CD4-positive, alpha-beta T cell treated with Interferon alpha-2 for 1 hour (primary cell): ENCODE data around the gene ZFAND3.
"Not testable (repeated sequence)": the region's sequence is repeated elsewhere in the genome, so short reads cannot be mapped to it uniquely, and the experiment has no call there.

Source experiments
- DNase-seq, 2 donors: peaks; one replicate each; pipeline ENCODE4 v3.0.0-alpha.2; 2020 to 2022

The ZFAND3 gene

DNA sequence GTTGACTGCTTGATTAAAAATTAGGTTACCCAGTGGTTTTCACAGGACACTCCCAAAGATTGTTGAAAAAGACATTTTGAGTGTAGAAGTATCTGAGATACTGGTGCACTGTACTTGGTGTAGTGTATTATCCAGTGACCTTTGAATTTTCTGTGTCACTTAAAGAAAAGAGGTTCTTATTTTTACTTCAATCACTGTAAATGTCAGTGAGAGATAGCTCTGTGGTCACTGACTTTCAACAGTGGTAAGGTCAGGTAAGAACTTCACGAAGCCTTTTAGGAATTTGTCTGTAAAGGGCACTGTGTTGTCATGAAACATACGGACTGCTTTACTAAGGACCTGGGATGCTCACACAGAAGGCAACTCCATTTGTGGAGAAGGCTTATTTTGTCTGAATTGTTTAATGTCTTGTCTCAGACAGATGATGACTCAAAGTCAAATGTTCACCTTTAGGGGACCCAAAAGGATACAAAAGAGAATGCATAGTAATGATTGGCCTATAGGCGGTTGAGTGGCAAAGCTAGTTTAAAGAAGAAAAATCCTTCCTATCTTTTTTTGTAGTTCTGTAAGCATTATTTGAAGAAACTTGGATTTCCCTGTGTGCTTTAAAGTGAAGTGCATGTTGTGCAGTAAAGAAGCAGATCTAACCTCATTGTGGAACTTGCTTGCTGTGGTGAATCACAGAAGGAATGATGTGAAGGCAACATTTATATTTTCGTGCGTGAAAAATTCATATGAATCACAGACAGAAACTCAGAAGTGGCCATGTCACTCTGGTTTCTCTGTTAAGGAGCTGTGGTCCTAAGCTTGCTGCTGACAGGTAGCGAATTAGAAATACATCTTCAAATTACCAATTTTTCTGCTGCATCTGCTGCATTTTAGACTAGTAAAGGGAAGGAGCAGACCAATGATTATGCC is 47.3 kb downstream of the ZFAND3 start:
- DNase-seq, result no peak

DNA sequence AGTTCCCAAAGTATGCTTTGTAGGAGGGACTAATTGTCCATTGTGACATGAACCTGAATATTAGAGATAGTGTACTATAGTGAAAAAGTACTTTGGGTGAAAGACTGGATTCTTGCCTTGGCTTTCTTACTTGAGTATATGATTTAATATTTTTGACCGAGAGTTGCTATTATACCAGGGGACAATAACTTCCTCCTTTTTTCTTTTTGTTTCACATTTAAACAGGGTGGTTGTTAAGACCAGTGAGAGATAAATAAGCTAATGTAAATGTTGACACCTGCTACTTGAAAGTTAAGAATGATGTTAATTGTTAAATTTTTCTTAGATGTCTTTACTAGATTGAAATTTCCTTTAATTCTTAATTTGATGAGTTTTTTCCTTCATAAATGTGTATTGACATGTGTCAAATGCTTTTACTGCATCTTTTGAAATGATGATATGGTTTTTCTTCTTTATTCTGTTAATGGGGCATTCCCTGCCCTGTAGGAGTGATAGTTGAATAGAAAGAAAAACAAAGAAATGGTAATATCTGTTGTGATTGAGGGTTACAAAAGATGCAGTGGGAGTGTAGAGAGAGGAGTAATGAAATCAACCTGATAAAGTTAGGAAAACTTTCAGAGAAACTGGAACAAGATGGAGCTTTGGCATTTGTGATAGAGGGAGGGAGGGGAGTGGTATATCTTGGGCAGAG is 48.4 kb downstream of the ZFAND3 start:
- no peak for DNase-seq

- DNase-seq, result no peak
These were observed 48.9 kb downstream of the ZFAND3 start for GRCh38 chr6:37868447-37868825.

DNA sequence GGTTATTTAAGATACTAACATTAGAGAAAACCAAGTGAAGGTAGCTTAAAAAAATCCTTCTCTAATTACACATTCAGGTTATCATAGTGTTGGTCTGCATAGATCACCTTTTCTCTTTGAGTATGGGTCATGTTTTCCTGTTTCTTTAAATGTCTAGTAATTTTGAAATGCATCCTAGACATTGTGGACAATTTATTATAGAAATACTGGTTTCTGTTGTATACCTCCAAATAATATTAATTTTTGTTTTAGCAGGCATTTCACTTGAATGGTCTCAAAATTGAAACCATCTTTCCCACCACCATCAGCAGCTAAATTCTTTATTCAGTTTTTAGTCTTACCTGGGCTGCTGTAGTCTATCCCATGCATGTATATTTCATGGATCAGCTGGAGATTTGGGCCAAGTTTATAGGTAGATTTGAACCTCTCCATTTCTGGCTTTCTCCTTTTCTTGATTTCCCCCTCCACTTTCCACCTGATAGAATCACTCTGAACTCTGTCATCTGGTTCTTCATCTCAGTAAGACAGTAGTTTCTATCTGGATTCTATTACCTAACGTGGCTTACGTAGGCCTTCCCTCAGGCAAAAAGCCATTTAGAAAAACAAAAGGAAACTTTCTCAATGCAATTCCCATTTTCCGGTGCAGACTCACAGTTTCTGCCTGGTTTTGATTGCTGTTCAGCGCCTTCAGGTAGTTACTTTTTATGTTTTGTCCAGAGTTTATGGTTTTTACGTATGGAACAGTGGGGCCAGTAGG is 52.3 kb downstream of the ZFAND3 start:
- DNase-seq, result no peak

DNA sequence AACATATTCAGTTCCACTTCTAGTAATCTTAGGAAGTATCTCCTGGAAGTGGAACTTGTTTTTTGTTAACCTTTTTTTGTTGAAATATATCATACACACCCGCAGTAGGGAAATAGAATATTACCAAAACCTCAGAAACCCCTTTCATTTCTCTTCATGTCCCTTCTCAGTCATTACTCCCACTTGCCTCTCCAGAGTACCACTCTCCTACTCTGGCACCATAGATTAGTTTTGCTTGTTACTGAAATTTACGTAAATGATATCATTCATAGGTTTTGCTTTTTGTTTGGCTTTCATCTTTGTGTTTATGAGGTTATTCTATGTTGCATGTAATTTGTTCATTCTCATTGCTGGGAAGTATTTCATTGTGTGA is 52.8 kb downstream of the ZFAND3 start:
- no peak for DNase-seq

- DNase-seq, result no peak
These were observed 55.2 kb downstream of the ZFAND3 start for GRCh38 chr6:37874726-37875125.

DNA sequence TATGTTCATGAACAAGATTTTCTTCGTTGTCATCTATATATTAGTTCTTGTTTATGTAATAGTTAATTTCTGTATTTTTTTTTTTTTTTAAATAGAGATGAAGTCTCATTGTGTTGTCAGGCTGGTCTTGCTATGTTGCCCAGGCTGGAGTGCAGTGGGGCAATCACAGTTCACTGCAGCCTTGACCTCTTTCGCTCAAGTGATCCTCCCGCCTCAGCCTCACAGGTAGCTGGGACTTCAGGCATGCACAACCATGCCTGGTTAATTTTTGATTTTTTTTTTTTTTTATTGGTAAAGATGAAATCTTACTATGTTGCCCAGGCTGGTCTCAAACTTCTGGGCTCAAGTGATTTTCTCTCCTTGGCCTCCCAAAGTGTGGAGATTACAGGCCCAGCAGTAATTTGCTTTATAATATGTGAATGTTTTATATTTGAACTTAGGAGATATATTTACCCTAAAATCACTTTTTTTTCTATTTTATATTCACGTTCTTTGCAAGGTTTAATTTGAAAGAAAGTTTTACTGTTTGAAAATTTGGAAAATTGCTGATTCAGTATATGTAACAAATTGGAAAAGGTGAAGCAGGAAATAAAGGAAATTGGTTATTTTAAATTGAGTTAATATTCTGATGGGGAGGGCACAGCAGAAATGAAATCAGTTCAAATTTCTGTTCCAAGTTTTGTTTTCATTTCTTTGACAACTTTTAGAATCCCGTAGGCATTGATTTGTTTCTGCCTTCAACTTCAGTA is 56.2 kb downstream of the ZFAND3 start:
- DNase-seq, result no peak

DNA sequence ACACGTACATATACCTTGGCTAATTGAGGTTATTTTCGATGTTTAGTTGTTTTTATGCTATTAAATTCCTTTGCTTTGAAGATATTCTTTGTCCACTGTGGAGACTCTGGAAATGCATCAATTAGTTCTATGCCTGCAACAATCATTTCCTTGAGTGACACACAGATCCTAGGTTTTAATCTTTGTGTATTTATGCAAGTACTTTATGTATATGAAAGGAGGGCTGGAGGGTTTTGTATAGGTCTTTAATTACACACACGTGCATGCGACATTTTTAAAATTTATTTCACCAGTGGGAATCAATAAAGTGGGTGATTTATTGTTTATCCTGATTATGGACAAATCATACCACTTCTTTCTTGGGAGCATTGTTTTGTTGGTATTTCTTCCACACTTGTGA is 57.3 kb downstream of the ZFAND3 start:
- no peak for DNase-seq

GRCh38 chr6:37877373-37878149 is 58.0 kb downstream of the ZFAND3 start:
- DNase-seq, result no peak

DNA sequence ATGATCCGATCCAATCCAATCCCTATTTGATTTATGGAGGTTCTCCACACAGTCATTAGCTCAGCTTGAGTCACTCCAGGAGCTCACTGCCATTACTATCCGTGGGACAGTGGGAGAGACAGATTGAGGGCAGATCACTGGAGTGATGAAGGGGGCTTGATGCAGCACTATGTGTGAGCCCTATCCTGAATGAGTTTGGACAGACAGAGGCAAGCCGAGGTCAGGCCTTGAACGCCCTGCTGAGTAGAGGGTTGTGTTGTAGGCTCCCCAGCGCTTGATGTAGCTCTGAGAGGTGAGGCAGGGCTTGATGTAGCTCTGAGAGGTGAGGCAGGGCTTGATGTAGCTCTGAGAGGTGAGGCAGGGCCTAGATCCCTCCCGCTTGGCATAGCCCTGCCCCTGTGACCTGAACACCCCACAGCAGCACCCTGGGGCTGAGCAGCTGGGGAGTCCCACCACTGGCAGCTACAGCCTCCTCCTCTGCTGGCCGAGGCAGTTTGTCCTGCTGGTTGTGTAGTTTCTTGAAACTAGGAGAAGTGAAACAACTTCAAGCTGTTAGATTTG is 58.7 kb downstream of the ZFAND3 start:
- DNase-seq, result no peak

DNA sequence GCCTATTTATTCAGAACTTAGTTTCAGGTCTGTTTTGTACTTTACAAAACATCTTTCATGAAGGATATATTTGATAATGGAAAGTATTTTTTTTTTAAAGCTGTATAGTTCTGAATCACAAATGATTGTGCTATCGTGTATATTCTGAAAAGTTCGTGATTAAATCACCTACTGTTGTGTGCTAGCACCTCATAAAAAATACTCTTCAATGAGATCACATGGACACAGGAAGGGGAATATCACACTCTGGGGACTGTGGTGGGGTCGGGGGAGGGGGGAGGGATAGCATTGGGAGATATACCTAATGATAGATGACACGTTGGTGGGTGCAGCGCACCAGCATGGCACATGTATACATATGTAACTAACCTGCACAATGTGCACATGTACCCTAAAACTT is 61.1 kb downstream of the ZFAND3 start:
- not testable (repeated sequence) for DNase-seq

DNA sequence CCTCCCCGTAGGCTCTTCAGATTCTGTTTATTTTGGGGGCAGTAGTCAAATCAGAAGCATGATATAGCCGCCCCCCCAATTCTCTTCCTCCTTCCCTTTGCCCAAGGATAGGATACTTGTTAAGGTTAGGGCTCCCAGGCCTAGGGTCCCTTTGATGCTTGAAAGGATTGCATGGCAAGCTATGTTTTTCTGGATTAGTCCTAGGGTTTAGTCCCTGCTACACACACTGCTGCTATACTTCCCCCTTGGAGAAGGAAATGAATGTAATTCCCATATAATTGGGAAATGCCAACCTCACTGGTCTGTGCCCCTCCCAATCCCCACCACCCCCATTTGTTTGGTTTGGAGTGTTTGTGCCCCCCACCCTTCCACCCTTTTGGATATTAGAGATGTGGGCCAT is 62.8 kb downstream of the ZFAND3 start:
- no peak for DNase-seq

DNA sequence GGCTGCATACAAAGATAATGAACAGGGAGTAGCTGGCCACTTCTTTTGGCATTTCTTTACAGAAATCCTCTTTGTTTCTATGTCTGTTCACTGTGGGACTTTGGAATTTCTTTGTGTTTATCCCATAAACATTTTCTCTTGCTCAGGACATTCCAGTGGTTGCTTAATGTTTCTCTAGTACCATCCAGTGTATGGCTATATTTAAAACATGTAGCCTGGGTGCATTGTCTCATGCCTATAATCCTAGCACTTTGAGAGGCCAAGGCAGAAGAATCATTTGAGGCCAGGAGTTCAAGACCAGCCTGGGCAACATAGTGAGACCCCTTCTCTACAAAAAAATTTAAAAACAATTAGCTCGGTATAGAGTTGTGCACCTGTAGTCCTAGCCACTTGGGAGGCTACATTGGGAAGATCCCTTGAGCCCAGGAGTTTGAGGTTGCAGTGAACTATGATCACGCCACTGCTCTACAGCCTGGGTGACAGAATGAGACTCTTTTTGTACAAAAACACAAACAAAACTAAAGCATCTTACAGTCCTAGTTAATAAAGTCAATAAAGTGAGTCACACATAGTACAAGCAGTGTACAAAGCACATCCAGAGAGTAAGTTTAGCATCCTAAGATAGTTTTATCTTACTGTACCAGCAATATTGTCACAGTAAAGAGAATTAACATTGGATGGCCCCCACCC is 63.3 kb downstream of the ZFAND3 start:
- no peak for DNase-seq

GRCh38 chr6:37884548-37884947 is 65.0 kb downstream of the ZFAND3 start:
- DNase-seq, result no peak

DNA sequence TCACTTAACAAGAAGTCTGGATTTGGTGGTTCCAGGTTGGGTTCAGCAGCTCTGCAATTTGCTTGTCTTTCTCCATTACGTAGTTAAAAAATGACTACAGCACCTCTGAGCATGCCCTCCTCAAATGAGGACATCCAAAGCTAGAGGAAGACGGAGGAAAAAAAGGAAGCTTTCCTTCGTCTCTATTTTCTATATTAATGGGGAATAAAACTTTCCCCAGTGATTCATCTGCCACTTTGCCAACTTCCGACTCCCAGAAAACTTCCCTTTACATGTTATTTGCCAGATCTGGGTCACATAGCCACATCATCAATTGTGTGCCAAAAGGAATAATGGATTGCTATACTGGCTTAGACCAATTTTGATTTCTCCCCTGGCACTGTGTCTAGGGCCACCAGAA is 69.5 kb downstream of the ZFAND3 start:
- no peak for DNase-seq

DNA sequence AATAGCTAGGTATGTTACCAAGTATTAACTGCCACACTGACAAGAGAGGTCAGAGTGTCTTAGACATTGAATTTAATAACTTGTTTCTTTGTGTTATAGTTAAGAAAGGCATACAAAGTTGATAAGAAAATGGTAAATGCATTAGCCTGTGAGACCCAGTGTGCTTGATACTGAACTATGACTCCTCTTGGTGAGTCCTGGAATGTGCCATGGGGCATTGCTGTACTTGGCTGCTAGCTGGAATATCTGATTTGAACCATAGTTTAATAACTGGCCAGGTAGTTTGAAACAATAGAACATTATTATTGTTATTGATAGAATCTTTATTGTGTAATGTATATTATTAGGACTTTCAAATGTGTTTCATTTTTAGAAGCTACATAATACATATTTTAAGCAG is 70.0 kb downstream of the ZFAND3 start:
- no peak for DNase-seq

DNA sequence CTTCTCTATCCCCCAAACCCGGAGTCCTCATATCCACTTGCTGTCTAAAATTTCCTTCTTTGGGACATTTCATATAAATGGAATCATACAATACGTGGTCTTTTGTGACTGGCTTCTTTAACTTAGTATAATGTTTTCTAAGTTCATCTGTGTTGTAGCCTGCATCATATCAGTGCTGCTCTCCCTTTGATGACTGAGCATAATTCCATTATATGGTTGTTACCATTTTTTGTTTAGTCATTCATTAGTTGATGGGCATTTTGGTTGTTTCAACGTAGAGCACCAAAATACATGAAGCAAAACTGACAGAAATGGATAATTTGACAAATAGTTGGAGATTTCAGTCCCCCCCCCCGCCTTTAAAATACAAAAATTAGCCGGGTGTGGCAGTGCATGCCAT is 71.5 kb downstream of the ZFAND3 start:
- DNase-seq, result no peak

DNA sequence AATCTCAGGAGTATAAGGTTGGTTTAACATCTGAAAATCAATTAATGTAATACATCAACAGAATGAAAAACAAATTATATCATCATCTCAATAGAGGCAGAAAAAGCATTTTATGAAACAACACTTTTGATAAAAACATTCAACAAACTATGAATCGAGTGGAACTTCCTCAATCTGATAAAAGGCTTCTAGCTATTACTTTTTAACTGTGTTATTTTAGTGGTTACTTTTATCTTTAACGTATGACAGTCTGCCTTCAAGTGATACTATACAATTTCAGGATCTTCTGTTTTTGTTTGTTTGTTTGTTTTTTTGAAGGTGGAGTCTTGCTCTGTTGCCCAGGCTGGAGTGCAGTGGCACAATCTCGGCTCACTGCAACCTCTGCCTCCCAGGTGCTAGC is 73.7 kb downstream of the ZFAND3 start:
- DNase-seq, result no peak

- DNase-seq, result not testable (repeated sequence)
These were observed 74.2 kb downstream of the ZFAND3 start for GRCh38 chr6:37893734-37894133.

- DNase-seq, result no peak
These were observed 75.1 kb downstream of the ZFAND3 start for GRCh38 chr6:37894585-37894984.

GRCh38 chr6:37897321-37897720 is 77.8 kb downstream of the ZFAND3 start:
- no peak for DNase-seq
